HG03432 (cell line): ENCODE results near the gene PKNOX2.

Experiments
- ATAC-seq: cut with Tn5 transposase; IDR thresholded peaks from one replicate; pipeline ENCODE4 v1.9.1; 2021; ENCODE audit warnings: mild to moderate bottlenecking, moderate library complexity; ENCODE audit not compliant: unreplicated experiment

The PKNOX2 gene

DNA sequence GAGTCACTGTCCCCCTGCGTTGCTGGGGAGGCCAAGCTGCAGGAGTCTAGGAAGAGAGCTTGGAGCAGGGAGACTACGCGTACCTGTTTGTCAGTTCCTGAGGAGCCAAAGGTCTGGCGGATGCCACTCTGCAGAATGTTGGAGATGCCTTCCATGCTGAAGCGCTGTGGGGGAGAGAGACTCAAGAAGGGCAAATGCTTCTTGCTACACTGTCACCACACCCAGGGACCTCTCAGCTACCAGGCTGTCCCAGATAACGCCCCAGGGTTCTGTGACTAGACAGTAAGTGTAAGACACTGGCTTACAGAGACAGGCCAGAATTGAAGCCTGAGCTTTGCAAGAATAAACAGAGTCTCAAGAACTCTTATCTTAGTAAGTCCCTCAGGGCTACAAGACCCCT lies 289.5 kb downstream of the PKNOX2 start:
- ATAC-seq: no peak

DNA sequence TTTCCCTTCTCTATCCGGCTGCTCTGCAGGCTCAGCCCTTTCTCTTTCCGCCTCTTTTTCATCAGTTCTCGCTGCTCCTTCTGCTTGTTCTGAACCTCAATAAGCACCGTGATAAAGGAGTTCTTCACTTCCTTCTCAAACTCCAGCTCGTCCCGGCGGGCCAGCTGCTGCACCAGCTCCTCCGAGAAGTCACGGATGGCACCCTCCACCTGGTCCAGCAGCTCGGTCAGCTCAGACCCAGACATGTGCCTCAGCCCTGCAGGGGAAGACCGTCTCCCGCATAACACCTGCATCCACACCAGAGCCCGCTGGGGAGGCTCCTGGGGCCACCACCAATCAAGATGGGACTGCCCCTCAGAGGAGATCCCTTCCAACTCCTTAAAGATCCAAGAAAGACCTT lies 291.3 kb downstream of the PKNOX2 start:
- no peak for ATAC-seq

DNA sequence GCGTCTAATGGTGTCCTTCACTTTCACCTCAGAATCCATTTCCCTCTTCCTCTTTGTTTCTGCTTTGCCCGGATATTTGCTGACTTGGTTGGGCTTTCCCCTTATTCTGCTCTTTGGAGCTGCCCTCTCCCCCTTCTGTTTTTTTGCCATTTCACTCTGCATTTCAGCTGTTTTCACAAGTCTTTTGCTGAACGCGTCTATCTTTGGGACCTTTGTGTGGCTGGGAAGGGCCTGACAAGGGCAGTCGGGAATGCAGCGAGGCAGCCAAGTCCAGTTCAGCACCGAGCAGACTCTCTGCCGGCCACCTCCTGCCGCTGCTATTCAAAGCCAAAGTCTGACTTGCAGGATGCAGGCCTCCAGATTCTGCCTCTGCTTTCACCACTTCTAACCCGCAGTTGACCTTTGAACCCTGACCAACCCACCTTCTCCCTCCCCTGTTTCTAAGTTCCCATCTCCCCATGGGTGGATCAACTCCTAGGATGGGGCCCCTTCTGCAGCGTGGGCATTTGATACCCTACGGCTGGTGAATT lies 293.3 kb downstream of the PKNOX2 start:
- no peak for ATAC-seq

DNA sequence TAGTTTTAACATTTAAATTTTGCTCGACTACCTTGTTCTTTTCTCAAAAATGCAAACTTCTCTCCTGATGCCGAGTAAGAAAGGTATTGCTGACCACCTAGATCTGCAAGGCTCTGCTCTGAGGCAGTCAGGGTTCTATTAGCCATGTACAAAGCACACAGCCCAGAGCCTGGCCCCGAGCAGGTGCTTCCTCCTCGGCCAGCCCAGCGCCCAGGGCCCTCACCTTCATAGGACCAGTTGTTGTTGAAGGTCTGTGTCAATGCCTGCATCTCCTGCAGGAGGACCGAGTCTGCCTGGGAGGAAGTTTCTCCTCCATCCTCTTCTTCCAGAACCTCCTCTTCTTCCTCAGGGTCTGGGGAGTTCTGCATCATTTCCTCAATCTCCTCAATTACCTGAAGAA lies 295.7 kb downstream of the PKNOX2 start:
- no peak for ATAC-seq

DNA sequence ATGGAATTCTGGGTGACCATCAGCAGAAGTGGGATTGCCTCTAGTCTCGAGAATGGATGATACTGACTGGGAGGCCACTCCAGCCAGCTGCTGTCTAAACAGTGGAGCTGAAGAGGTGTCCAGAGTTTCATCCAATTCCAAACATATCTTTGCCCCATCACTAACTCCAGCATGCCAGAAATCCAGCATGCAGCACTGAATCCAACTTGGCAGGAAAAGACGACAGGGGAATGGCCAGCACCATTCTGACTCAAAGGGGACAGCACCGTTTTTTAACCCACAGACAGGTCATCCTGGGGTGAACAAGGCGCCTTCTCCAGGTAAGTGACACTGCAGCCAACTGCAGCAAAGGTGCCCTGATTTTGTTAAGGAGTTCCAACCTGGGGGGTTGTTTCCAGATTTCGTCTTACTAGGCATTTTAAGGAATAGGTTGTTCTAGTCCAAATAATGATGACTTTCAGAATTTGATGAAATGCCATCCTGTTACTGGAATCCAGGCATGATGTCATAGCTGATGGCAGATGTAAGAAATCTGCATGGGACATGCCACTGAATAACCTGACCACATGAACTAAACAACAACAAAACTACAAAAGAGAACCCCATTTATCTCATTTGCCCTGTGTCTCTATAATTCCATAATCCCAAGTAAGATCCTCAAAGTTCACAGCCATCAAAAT lies 299.2 kb downstream of the PKNOX2 start:
- ATAC-seq: no peak

DNA sequence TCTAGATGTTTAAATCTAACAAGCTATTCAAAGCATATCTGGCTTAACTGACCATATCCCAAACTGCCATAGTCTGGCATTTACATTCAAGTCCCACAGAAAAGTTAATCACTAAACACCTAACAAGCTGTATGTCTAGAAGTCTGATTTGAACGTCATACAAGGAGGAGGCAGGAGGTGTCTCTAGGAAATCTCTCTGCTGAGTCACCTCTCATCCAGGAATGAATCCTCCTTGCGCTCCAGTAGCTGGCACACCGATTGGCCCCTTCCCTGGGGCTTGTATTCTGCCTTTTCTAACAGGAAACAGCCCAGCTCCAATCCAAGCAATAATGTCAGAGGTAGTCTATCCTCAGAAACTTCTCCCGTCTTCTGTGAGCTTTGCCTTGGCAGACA lies 299.7 kb downstream of the PKNOX2 start:
- ATAC-seq: no peak

DNA sequence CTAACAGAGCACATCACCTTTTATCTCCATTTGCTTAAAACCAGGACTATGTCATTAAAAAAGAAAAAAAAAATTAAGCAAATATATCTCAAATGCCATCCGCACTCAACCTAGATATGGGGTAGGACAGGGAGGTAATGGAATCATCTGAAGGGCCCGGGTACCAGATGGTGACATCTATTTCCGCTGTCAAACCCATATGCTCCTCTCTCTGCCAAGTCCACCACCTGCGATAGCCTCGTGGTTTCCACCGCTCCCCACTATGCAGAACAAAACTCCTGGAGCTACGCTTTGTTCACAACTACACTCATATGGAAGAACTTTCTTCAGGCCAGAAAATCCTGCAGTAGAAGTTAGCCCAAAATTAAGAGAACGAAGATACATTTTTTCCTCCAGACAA lies 300.1 kb downstream of the PKNOX2 start:
- ATAC-seq: no peak

DNA sequence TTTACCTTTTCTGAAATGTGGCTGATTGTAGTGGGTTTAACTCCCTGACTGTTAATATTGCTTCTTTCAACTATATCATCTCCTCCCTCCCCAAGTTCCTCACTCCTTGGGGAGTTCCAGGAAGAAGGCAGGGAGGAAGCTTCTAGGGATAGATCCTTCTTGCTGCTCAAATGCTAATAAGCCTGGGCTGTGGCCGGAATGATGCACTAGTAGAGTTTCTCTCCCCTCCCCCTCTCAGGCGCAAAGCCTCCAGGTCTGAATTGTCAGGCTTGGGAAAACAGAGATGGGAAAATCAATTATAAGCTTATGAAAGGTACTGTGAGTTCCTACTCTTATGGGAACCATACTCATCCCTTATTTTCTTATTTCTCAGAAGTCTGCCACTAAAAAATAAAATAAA lies 300.7 kb downstream of the PKNOX2 start:
- ATAC-seq: no peak

DNA sequence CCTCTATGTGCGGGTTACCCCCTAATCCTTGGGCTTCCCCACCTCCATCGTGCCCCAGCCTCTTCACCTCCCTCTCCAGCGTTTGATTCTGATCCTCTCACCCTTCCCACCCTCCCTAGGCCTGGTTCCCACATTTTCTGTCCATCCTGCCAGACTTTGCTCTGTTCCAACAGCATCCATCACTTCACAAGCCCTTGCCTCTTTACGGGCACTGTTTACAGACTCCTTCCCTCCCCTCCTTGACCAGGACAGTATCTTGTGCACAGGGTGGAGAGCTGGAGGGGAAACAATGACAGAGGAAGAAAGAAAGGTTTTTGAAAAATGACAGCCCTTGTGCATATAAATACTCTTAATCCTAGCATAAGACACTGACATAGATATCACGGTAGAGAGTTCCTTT lies 301.1 kb downstream of the PKNOX2 start:
- no peak for ATAC-seq

DNA sequence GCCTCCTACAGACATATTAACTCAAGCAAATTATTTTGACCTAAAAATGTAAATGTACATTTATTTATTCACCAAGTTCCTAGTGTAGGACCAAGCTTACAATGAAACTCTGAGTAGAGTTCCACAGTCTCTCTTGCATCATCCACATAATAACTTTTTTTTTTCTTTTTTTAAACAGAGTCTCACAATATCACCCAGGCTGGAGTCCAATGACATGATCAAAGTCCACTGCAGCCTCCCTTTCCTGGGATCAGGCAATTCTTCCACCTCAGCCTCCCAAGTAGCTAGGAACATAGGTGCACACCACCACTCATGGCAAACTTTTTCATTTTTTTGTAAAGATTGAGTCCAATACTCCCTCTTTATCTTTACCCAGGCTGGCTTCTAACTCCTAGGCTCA lies 303.5 kb downstream of the PKNOX2 start:
- no peak for ATAC-seq

DNA sequence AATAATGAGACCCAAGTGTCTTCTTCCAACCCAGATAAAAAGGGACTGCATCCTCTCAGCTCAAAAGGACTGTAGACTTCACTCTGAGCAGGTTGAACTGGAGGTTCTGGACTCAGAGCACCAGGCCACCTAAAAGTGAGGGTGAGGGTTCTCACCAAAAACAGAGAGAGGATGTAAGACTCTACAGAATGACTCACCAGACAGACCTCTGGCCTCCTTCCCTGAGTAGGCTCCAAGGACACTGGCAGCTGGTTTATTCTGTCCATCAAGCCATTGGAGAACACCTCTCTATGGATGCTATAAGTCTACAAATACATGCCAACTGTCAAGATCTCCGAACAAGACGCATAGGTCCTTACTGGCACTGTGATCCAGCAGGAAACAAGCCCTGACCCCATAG lies 304.3 kb downstream of the PKNOX2 start:
- ATAC-seq: no peak

DNA sequence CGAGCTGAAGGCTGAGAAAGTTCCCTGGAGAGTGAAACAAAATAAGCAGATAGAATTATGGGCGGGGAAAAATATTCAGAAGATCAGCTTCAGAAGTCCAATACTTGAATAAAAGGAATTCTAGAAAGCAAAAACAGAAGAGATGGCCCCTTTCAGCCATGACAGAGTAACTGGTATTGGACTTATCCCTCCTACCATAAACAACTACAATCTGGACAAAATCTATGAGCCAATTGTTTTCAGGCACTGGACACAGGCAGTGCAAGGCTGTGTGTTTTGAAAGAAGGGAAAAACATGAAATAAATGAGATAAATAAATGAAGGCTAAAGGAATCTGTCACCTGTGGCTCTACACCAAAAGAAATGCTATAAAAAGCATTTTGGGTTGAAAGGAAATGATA lies 305.8 kb downstream of the PKNOX2 start:
- ATAC-seq: no peak

DNA sequence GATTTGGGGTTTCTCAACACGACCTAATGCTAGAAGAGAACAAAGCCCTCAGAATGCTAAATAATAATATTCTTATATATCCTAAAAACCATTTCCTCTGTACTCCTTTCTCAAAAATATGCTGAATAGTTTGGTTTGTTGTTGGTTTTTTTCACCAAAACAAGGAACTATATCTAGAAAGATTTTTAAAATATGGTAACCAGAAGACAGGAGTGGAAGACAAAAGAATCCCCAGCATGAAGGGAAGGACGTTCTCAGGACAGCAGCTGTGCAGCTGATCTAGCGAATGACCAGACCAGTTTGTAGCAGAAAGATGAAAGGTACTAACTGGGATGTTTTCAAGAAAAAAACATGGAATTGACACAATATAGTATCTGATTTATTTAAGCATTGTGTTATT lies 312.2 kb downstream of the PKNOX2 start:
- ATAC-seq: no peak

DNA sequence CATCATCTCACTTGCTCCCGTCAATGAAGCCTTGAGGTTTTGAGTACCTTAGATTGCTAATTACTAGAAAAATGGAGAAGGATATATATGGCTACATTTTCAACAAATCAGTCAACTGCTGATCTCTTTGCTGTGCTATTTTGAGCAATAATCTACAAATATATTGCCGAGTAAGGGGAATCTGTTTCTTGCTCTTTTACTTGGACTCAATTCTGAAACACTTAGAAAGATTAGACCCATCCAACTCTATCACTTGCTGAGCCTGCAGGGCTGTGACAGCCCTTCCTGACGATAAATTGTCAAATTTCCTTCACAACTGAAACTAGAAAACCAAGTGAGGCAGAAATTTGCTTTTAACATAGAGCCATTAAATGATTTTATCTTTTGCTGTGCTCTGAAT lies 314.6 kb downstream of the PKNOX2 start:
- ATAC-seq: no peak

DNA sequence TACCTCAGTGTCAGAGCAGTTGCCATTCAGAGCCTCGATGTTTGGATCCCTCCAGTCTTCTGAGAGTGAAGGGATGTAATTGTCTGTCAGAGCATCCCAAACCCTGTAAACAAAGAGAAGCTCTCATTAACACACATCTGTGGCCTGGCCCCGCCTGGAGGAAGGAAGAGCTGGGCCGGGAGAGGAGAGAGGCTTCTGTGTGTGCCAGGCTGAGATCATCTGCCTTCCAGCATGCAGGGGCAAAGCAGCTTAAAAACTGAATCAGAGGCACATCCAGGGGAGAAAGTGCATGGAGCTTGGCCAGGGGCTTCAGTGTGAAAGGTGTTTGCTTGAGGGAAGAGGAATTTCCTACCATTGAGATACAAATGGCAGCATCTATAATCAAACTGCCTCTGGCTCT lies 317.0 kb downstream of the PKNOX2 start:
- ATAC-seq: no peak
